Neutrophil (primary cell): ENCODE results near the gene KLHDC8A.

ENCODE experiments used
- H3K27ac ChIP-seq: fragments of 200-600 bp; sonication (generic); 2 replicates; pipeline ENCODE4 v1.5.1; 2016; ENCODE audit warnings: mild to moderate bottlenecking, moderate library complexity
- H3K27me3 ChIP-seq: fragments of 200-600 bp; sonication (generic); 2 replicates; pipeline ENCODE4 v1.6.0; 2016; ENCODE audit warnings: mild to moderate bottlenecking
- H3K36me3 ChIP-seq: fragments of 200-600 bp; sonication (generic); 2 replicates; pipeline ENCODE4 v1.5.1; 2017
- H3K4me1 ChIP-seq, 2 experiments: fragments of 200-600 bp in 1 of 2; sonication (generic) in 1 of 2; 1 replicate in 1 of 2; 2 replicates in 1 of 2; pipeline versions ENCODE4 v1.5.1 to v1.6.1; 2013 to 2016; ENCODE audit warnings: low read depth in 1 of 2, low read length in 1 of 2, mild to moderate bottlenecking in 1 of 2, moderate library complexity in 1 of 2; ENCODE audit not compliant: control insufficient read depth in 1 of 2, insufficient read depth in 1 of 2
- H3K4me3 ChIP-seq, 2 experiments: fragments of 200-600 bp in 1 of 2; sonication (generic) in 1 of 2; 1 replicate in 1 of 2; 2 replicates in 1 of 2; pipeline ENCODE4 v1.5.1; 2013 to 2016; ENCODE audit warnings: low read depth in 1 of 2, low read length in 1 of 2, mild to moderate bottlenecking in 1 of 2, moderate library complexity in 1 of 2
- H3K9me3 ChIP-seq: fragments of 200-600 bp; sonication (generic); 2 replicates; pipeline ENCODE4 v1.5.1; 2016
- TF ChIP-seq, protein P1 (sequence below): fragments of 200-600 bp; sonication (generic); IDR thresholded peaks from 2 replicates; pipeline ENCODE4 v1.5.1; 2016; ENCODE audit warnings: antibody characterized with exemption

KLHDC8A gene

DNA sequence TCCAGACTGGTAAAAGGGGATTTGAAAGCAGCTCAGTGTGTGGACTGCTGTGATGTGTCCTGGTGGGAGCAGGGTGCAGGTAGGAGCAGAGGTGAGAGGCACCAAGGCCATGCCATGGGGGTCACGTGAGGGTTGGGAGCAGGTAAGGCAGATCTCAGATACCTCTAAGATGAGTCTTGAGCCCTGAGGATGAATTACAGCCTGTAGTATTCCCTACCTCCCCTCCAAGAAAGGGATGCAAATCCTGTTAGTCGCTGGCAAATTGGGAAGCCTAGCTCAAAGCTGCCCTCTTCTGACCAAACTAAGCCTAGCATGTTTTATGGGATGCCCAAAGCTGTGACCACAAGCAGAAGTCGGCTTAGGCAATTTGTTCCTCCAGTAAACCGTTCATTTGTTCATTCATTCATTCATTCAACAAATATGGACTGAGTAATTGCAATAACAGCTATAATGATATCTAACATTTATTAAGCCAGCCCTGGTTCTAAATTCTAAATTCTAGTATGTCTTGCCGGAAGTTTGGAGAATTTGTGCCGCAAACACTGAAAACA is 31.3 kb downstream of the KLHDC8A start:
- TF ChIP-seq, protein P1, sequence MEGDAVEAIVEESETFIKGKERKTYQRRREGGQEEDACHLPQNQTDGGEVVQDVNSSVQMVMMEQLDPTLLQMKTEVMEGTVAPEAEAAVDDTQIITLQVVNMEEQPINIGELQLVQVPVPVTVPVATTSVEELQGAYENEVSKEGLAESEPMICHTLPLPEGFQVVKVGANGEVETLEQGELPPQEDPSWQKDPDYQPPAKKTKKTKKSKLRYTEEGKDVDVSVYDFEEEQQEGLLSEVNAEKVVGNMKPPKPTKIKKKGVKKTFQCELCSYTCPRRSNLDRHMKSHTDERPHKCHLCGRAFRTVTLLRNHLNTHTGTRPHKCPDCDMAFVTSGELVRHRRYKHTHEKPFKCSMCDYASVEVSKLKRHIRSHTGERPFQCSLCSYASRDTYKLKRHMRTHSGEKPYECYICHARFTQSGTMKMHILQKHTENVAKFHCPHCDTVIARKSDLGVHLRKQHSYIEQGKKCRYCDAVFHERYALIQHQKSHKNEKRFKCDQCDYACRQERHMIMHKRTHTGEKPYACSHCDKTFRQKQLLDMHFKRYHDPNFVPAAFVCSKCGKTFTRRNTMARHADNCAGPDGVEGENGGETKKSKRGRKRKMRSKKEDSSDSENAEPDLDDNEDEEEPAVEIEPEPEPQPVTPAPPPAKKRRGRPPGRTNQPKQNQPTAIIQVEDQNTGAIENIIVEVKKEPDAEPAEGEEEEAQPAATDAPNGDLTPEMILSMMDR: peak; percentile 94

DNA sequence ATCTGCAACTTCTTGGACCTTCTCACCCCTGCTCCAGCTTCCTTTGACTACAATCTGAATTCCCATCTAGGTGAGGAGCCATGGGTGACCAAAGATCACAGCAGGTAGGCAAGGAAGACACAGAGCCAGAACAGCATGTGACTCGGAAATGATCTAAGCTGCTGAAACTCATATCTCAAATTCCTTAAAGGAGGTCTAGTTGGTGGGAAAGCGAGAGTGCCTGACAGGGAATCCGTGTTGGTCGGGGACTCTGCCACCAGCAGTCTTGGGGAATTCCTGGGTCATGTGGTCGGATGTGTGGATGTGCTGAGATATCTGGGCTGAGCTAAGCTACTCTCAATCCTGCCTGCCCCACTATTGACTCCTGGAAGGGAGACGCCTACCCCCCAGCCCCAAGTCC is 31.9 kb downstream of the KLHDC8A start:
- Histone ChIP-seq H3K4me1 (peaks cover 19% of the 10 kb centered on the region in 2 experiments), H3K9me3 (no peaks in the 10 kb centered on the region), H3K36me3 (no peaks in the 10 kb centered on the region), H3K27me3 (peaks cover 26% of the 10 kb centered on the region), H3K27ac (no peak overlapping the region), H3K4me3 (no peak overlapping the region)
- TF ChIP-seq, protein P1: no peak

More for the DNA sequence above, 31.3 kb downstream of the KLHDC8A start:
- H3K36me3 ChIP-seq: no peaks in the 10 kb centered on the region
- H3K27ac ChIP-seq: peak overlapping the region; percentile 3
- H3K27me3 ChIP-seq: peaks cover 29% of the 10 kb centered on the region
- no peaks in the 10 kb centered on the region for H3K9me3 ChIP-seq
- H3K4me3 ChIP-seq: no peak overlapping the region
- peaks cover 16 to 19% of the 10 kb centered on the region in 2 experiments for H3K4me1 ChIP-seq

DNA sequence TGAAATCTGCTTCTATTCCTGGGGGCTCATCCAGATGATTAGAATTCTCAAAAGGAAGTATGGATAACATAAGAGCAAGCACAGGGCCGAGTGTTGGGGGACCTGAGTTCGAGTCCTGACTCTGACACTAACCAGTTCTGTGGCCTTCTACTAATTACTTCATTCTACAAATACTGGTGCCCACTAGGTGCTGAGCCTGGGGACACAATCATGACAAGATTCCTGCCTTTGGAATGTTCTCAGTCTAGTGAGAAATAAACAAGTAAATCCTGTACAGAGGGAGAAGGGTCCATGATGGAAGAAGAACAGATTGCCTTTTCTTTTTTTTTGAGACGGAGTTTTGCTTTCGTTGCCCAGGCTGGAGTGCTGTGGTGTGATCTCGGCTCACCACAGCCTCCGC is 32.9 kb downstream of the KLHDC8A start:
- H3K4me1 ChIP-seq: peaks cover 21 to 28% of the 10 kb centered on the region in 2 experiments
- H3K4me3 ChIP-seq: no peak overlapping the region
- H3K27me3 ChIP-seq: peaks cover 19% of the 10 kb centered on the region
- peaks cover 3% of the 10 kb centered on the region for H3K36me3 ChIP-seq
- H3K27ac ChIP-seq: no peak overlapping the region
- TF ChIP-seq, protein P1: no peak
- no peaks in the 10 kb centered on the region for H3K9me3 ChIP-seq

DNA sequence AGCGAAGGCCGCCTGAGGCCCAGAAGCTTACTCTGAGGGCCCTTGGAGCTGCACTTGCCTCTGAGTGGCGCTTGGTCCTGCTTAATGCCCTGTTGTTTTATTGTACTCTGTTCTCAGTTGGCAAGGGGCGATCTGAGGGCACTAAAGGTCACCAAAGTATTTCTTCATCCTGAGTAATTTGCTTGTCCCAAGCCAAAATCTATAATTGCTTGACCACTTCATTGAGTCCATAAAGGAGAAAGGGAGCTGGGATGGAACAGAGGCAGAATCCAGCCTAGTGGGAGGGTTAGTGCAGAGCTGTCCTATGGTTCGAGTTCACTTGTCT is 34.8 kb downstream of the KLHDC8A start:
- Histone ChIP-seq H3K9me3 (no peaks in the 10 kb centered on the region), H3K27me3 (peaks cover 9% of the 10 kb centered on the region), H3K27ac (peak overlapping the region; percentile 98), H3K4me1 (peaks cover 40 to 46% of the 10 kb centered on the region in 2 experiments), H3K36me3 (peaks cover 22% of the 10 kb centered on the region), H3K4me3 (peak overlapping the region; percentile 98 to 99)
- TF ChIP-seq, protein P1: no peak

DNA sequence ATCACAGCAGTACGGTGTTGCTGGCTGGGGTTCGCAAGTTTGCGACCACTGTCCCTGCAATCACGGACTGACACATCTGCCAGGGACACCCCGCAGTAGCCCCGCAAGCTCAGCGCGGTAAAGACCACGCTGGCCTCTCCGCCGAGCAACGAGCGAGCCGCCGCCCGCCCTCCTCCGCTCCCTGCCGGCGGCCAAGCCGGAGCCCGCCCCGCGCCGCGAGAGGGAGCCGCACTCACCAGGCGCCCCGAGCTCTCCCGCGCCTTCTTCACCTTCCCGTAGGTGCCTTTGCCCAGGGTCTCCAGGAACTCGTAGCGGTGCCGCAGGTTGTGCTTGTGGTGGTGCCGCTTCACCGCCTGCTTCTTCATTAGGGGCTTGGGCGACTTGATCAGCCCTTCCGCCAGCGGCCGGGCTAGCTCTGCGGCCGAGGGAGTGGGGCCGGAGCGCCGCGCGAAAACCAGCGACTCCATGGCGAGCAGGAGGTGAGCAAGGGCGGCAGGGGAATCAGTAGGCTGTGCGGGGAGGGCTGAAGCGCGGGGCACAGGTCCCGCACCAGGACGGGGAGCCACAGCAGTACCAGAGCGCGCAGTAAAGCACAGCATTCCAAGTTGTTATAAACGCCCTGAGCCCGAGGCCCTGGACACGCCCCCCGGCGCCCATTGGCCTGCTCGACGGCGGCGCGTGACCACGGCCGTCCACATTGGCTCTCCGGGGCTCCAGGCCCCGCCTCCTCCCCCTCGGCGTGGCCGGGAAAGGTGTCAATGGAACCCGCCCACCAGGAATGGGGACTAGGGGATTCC is 35.4 kb downstream of the KLHDC8A start, which contains the start of gene NUAK2:
Gene NUAK2, minus strand, starts transcription at position 584 of the 797 bp plus-strand sequence. Its CDS starts 117 bp downstream, at position 467.
- TF ChIP-seq, protein P1: peak; percentile 19
- H3K27ac ChIP-seq: peak within 1 kb of the TSS; percentile 98
- H3K9me3 ChIP-seq: no peaks in the 10 kb centered on the region
- peaks cover 45 to 52% of the 10 kb centered on the region in 2 experiments for H3K4me1 ChIP-seq
- H3K27me3 ChIP-seq: peaks cover 4% of the 10 kb centered on the region
- H3K4me3 ChIP-seq: peak within 1 kb of the TSS; percentile 98 to 99
- peaks cover 28% of the 10 kb centered on the region for H3K36me3 ChIP-seq
